A673 (cell line): ENCODE data around the gene SNAI3.

Experiments used
- EZH2 ChIP-seq: fragments of 200-600 bp; sonication (generic); IDR thresholded peaks from 2 replicates; pipeline ENCODE4 v1.6.1; 2017; ENCODE audit warnings: borderline replicate concordance, low read depth, mild to moderate bottlenecking, mixed read lengths, antibody characterized with exemption, low read length; ENCODE audit not compliant: poor library complexity, severe bottlenecking
- TF ChIP-seq, protein P1 (sequence below): fragments of 300-800, 200-600 bp; sonication (generic); conservative IDR thresholded peaks from 2 replicates; pipeline ENCODE4 v1.5.1; 2017; ENCODE audit warnings: low read depth, mild to moderate bottlenecking, antibody characterized with exemption, low read length, moderate library complexity, mixed read lengths

- no peak for TF ChIP-seq EZH2
- TF ChIP-seq, protein P1, sequence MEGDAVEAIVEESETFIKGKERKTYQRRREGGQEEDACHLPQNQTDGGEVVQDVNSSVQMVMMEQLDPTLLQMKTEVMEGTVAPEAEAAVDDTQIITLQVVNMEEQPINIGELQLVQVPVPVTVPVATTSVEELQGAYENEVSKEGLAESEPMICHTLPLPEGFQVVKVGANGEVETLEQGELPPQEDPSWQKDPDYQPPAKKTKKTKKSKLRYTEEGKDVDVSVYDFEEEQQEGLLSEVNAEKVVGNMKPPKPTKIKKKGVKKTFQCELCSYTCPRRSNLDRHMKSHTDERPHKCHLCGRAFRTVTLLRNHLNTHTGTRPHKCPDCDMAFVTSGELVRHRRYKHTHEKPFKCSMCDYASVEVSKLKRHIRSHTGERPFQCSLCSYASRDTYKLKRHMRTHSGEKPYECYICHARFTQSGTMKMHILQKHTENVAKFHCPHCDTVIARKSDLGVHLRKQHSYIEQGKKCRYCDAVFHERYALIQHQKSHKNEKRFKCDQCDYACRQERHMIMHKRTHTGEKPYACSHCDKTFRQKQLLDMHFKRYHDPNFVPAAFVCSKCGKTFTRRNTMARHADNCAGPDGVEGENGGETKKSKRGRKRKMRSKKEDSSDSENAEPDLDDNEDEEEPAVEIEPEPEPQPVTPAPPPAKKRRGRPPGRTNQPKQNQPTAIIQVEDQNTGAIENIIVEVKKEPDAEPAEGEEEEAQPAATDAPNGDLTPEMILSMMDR: no peak
These were observed 34.9 kb downstream of the SNAI3 start for GRCh38 chr16:88651276-88651988.
